Measurements from ENCODE around the gene TMPRSS13.
A peak's percentile ranks its signal among the peaks of the same experiment; 100 is the strongest.

Gene TMPRSS13

GRCh38 chr11:117883063-117883462 lies 46.1 kb downstream of the TMPRSS13 start:
- ChIA-PET POLR2A (no interaction called here), CTCF (interaction anchor here (1.4 kb wide), 1 partner anchor 38 kb away, joined by 3 read pairs; no protein-coding TSS in a partner anchor)
- Histone ChIP-seq H3K27ac (ENCODE audit: extremely low read depth, low read depth, low read length) (no peak overlapping the region), H3K4me3 (ENCODE audit: low read depth, low read length) (no peak overlapping the region), H3K4me1 (ENCODE audit: control insufficient read depth, insufficient read depth, low read length) (no peaks in the 10 kb centered on the region), H3K36me3 (ENCODE audit: control insufficient read depth in 2 of 2, insufficient read depth in 1 of 2, low read length in 2 of 2) (no peaks in the 10 kb centered on the region), H3K9me3 (ENCODE audit: control insufficient read depth, insufficient read depth, low read depth, low read length) (no peaks in the 10 kb centered on the region)
- TF ChIP-seq ZNF48 (tag by site-specific recombination; IDR thresholded peaks at IDR 0.05) (no peak), ZNF184 (tag by site-specific recombination; IDR thresholded peaks at IDR 0.05) (no peak), SCRT1 (tag by site-specific recombination; IDR thresholded peaks at IDR 0.05; ENCODE audit: borderline replicate concordance) (no peak), ZIC2 (tag by site-specific recombination; IDR thresholded peaks at IDR 0.05) (no peak), ZNF658 (tag by site-specific recombination; IDR thresholded peaks at IDR 0.05) (no peak), ZXDB (tag by site-specific recombination; IDR thresholded peaks at IDR 0.05) (no peak), REST (tag by site-specific recombination; IDR thresholded peaks at IDR 0.05) (no peak), YY2 (tag by site-specific recombination; IDR thresholded peaks at IDR 0.05) (no peak), ZBTB17 (tag by site-specific recombination; IDR thresholded peaks at IDR 0.05) (no peak), ZNF704 (tag by site-specific recombination; IDR thresholded peaks at IDR 0.05) (no peak), REPIN1 (tag by site-specific recombination; IDR thresholded peaks at IDR 0.05; ENCODE audit: low read depth) (no peak), ZNF623 (tag by site-specific recombination; IDR thresholded peaks at IDR 0.05) (no peak), ZNF350 (tag by site-specific recombination; IDR thresholded peaks at IDR 0.05) (no peak), SP7 (tag by site-specific recombination; IDR thresholded peaks at IDR 0.05) (no peak), ZNF677 (tag by site-specific recombination; IDR thresholded peaks at IDR 0.05) (no peak), ZNF585B (tag by site-specific recombination; IDR thresholded peaks at IDR 0.05) (no peak), ZNF26 (tag by site-specific recombination; IDR thresholded peaks at IDR 0.05) (no peak)

- no peak for TF ChIP-seq ZNF280D (tag by site-specific recombination; IDR thresholded peaks at IDR 0.05)
- peak; percentile 35; the same call in 1 of the 2 replicates for TF ChIP-seq TRIM28 (IDR thresholded peaks at IDR 0.05; ENCODE audit: borderline replicate concordance, low read length)
- TF ChIP-seq ZNF513 (tag by site-specific recombination; IDR thresholded peaks at IDR 0.05): no peak
- no peak for TF ChIP-seq OVOL3 (tag by site-specific recombination; IDR thresholded peaks at IDR 0.05)
- no peak for TF ChIP-seq ZEB2 (tag by site-specific recombination; IDR thresholded peaks at IDR 0.05)
- peak; percentile 75 for TF ChIP-seq SCRT2 (tag by site-specific recombination; IDR thresholded peaks at IDR 0.05)
- peak; percentile 63; the same call in 1 of the 2 replicates for TF ChIP-seq SCRT1 (tag by site-specific recombination; IDR thresholded peaks at IDR 0.05; ENCODE audit: borderline replicate concordance)
- H3K4me1 ChIP-seq (ENCODE audit: control insufficient read depth, insufficient read depth, low read length): no peaks in the 10 kb centered on the region
- ChIA-PET CTCF (no interaction called here), POLR2A (no interaction called here)
- H3K9me3 ChIP-seq (ENCODE audit: control insufficient read depth, insufficient read depth, low read depth, low read length): no peaks in the 10 kb centered on the region
- no peak overlapping the region for H3K27ac ChIP-seq (ENCODE audit: extremely low read depth, low read depth, low read length)
- no peaks in the 10 kb centered on the region for H3K36me3 ChIP-seq (ENCODE audit: control insufficient read depth in 2 of 2, insufficient read depth in 1 of 2, low read length in 2 of 2)
- no peak overlapping the region for H3K4me3 ChIP-seq (ENCODE audit: low read depth, low read length)
Measured at GRCh38 chr11:117882311-117882905, 46.8 kb downstream of the TMPRSS13 start.

Data from HEK293 (cell line).